PFSK-1 (cell line): ENCODE results near the gene PDE3B.

ENCODE experiments used
- POLR2AphosphoS5 ChIP-seq: IDR thresholded peaks from 2 replicates; pipeline ENCODE4 v1.6.1; 2012; ENCODE audit warnings: low read depth, mild to moderate bottlenecking, control low read depth, low read length, moderate library complexity
- SIN3A ChIP-seq: IDR thresholded peaks from 2 replicates; pipeline ENCODE4 v1.6.1; 2012; ENCODE audit warnings: mild to moderate bottlenecking, low read length, moderate library complexity, borderline replicate concordance; ENCODE audit not compliant: insufficient read depth
- TAF1 ChIP-seq: IDR thresholded peaks from 2 replicates; pipeline ENCODE4 v1.6.1; 2012; ENCODE audit warnings: low read length, control low read depth, borderline replicate concordance; ENCODE audit not compliant: insufficient read depth
- TF ChIP-seq, protein P1 (sequence below), 2 experiments: IDR thresholded peaks; 2 replicates each; pipeline versions ENCODE4 v1.6.1 to v1.8.0; 2011 to 2012; ENCODE audit warnings: low read depth in 2 of 2, low read length in 2 of 2, control low read depth in 1 of 2, inconsistent platforms in 1 of 2, mild to moderate bottlenecking in 1 of 2, moderate library complexity in 1 of 2; ENCODE audit not compliant: insufficient read depth in 1 of 2

DNA sequence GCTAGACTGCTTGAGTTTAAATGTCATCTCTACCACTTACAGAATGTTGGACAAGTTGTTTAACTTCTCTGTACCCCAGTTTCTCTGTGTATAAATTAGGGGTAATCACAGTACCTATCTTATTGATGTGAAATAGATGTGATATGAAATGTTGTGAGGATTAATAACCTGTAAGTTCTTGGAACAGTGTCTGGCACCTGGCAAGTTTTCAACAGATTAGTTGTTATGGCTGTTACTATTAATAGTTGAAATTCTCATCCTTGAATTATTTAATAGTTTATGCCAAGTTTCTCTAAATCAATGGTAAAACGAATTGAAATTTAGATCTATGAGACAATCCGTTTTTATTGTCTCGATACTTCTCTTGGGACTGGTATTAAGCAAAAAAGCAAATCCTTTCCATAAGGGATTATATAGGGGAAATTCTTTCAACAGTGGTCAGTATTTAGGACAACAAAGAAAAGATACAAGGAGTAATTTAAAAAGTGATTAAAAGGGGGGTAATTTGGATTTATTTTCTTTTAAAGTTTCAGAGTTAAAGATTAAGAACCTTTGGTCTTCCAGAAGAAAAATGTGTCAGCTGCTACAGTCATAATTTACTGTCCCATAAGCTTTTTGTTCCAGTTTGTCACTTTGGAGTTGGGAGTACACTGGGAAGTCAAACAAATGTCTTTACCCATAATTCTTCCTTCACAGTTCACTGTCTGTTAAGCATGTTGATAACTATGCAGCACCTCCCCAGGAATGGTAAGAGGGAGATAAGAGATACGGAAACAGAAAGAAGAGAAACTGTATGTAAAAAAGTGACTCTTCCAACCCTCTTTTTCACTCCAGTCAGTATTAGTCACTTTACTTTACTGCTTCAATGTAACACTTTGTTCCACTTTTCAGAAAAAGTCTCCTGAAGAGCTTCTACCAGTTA is 13.2 kb downstream of the PDE3B start:
- TF ChIP-seq, protein P1, sequence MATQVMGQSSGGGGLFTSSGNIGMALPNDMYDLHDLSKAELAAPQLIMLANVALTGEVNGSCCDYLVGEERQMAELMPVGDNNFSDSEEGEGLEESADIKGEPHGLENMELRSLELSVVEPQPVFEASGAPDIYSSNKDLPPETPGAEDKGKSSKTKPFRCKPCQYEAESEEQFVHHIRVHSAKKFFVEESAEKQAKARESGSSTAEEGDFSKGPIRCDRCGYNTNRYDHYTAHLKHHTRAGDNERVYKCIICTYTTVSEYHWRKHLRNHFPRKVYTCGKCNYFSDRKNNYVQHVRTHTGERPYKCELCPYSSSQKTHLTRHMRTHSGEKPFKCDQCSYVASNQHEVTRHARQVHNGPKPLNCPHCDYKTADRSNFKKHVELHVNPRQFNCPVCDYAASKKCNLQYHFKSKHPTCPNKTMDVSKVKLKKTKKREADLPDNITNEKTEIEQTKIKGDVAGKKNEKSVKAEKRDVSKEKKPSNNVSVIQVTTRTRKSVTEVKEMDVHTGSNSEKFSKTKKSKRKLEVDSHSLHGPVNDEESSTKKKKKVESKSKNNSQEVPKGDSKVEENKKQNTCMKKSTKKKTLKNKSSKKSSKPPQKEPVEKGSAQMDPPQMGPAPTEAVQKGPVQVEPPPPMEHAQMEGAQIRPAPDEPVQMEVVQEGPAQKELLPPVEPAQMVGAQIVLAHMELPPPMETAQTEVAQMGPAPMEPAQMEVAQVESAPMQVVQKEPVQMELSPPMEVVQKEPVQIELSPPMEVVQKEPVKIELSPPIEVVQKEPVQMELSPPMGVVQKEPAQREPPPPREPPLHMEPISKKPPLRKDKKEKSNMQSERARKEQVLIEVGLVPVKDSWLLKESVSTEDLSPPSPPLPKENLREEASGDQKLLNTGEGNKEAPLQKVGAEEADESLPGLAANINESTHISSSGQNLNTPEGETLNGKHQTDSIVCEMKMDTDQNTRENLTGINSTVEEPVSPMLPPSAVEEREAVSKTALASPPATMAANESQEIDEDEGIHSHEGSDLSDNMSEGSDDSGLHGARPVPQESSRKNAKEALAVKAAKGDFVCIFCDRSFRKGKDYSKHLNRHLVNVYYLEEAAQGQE (IDR thresholded peaks at IDR 0.05; ENCODE audit: insufficient read depth in 1 of 2, low read depth in 2 of 2, low read length in 2 of 2) = no peak
- TF ChIP-seq SIN3A (no peak), TAF1 (no peak), POLR2AphosphoS5 (no peak)
